GM12891 (cell line): ENCODE data around the gene SCN8A.
A peak's percentile ranks its signal among the peaks of the same experiment; 100 is the strongest.
"Not testable (repeated sequence)": the region's sequence is repeated elsewhere in the genome, so short reads cannot be mapped to it uniquely, and the experiment has no call there.

Source experiments
- PAX5 ChIP-seq: IDR thresholded peaks from 2 replicates; pipeline ENCODE4 v1.6.1; 2011; ENCODE audit warnings: low read length, moderate library complexity, mild to moderate bottlenecking; ENCODE audit not compliant: insufficient read depth, severe bottlenecking
- POLR2A ChIP-seq: IDR thresholded peaks from 2 replicates; pipeline ENCODE4 v1.6.1; 2011; ENCODE audit warnings: low read depth, low read length, control low read depth
- POLR2AphosphoS5 ChIP-seq: IDR thresholded peaks from 2 replicates; pipeline ENCODE4 v1.6.1; 2011; ENCODE audit warnings: low read depth, low read length, control low read depth
- POU2F2 ChIP-seq: IDR thresholded peaks from 2 replicates; pipeline ENCODE4 v1.6.1; 2011; ENCODE audit warnings: low read depth, mild to moderate bottlenecking, control low read depth, low read length, moderate library complexity
- SPI1 ChIP-seq: IDR thresholded peaks from 2 replicates; pipeline ENCODE4 v1.6.1; 2011; ENCODE audit warnings: low read depth, low read length, control low read depth
- TAF1 ChIP-seq: IDR thresholded peaks from 2 replicates; pipeline ENCODE4 v1.6.1; 2011; ENCODE audit warnings: low read depth, low read length, control low read depth

DNA sequence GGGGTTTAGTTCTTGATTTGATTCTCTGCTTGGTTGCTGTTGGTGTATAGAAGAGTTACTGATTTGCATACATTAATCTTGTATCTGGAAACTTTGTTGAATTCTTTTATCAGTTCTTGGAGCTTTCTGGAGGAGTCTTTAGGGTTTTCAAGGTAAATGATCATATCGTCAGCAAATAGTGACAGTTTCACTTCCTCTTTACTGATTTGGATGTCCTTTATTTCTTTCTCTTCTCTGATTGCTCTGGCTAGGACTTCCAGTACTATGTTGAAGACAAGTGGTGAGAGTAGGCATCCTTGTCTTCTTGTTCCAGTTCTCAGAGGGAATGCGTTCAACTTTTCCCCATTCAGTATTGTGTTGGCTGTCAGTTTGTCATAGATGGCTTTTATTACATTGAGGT lies 16.2 kb downstream of the SCN8A start:
- TF ChIP-seq TAF1, POLR2A, POLR2AphosphoS5, POU2F2, PAX5: not testable (repeated sequence)
- peak; percentile 81 for TF ChIP-seq SPI1
